HFFc6 (cell line): ENCODE results near the gene GP1BA. TPM values are rescaled to one million over a fixed set of nuclear protein-coding genes. Genes with fewer than 3 reads are reported as not detected.

Experiments used
- DNase-seq: peaks from one replicate; pipeline ENCODE4 v3.0.0-alpha.2; 2018
- H3K27ac Mint-ChIP-seq: 2 replicates; pipeline ENCODE4 v1.8.0; 2020; ENCODE audit warnings: mild to moderate bottlenecking, mixed read lengths
- H3K27me3 Mint-ChIP-seq: 2 replicates; pipeline ENCODE4 v1.8.0; 2021; ENCODE audit warnings: mild to moderate bottlenecking, moderate library complexity, mixed read lengths; ENCODE audit not compliant: insufficient read depth
- H3K36me3 Mint-ChIP-seq: 2 replicates; pipeline ENCODE4 v1.8.0; 2021; ENCODE audit warnings: low read depth, mixed read lengths
- H3K4me1 Mint-ChIP-seq: 2 replicates; pipeline ENCODE4 v1.8.0; 2020; ENCODE audit warnings: low read depth, mixed read lengths
- H3K4me3 Mint-ChIP-seq: 2 replicates; pipeline ENCODE4 v1.8.0; 2020; ENCODE audit warnings: mild to moderate bottlenecking, moderate library complexity, mixed read lengths
- H3K9me3 Mint-ChIP-seq: 2 replicates; pipeline ENCODE4 v1.8.0; 2020; ENCODE audit warnings: mild to moderate bottlenecking, mixed read lengths
- total RNA-seq, 6 experiments: library from RNA; stranded (reverse); fragmentation: NEBNext Ultra II Directional; extraction: Animal tissue kit (Norgen Biotek cat#: 25700); gene quantifications; 2 replicates in 1 of 6; 3 replicates in 5 of 6; pipeline ENCODE4 v1.2.3, GENCODE V29; 2021
- TF ChIP-seq, protein P1 (sequence below): fragments of 200-600 bp; sonication (generic); IDR thresholded peaks from 2 replicates; pipeline ENCODE4 v1.5.0; 2021; ENCODE audit warnings: antibody characterized with exemption, mild to moderate bottlenecking

The GP1BA gene
- total RNA-seq, 6 experiments from 2014 or later: not detected

DNA sequence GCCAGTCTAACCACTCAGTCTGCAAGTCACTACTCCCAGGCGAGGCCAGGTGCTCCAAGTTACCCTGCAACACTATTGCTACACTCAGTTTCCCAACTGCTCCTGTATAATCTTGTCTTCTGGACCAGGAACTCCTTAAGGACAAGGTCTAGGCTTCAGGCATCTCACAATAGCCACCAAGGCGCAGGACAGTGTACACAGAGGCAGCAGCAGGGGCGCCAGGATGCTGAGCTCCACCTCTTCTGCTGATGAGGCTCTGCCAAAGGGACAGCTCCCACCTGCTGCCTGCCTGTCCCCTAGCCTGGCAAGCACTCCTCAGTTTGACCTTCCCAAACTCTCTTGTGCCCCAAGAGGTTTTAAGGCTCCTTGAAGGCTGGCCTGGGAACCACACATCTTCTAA, 4.4 kb downstream of the GP1BA start:
- no peak for DNase-seq
- H3K36me3 Mint-ChIP-seq: peaks cover 21% of the 10 kb centered on the region
- TF ChIP-seq, protein P1, sequence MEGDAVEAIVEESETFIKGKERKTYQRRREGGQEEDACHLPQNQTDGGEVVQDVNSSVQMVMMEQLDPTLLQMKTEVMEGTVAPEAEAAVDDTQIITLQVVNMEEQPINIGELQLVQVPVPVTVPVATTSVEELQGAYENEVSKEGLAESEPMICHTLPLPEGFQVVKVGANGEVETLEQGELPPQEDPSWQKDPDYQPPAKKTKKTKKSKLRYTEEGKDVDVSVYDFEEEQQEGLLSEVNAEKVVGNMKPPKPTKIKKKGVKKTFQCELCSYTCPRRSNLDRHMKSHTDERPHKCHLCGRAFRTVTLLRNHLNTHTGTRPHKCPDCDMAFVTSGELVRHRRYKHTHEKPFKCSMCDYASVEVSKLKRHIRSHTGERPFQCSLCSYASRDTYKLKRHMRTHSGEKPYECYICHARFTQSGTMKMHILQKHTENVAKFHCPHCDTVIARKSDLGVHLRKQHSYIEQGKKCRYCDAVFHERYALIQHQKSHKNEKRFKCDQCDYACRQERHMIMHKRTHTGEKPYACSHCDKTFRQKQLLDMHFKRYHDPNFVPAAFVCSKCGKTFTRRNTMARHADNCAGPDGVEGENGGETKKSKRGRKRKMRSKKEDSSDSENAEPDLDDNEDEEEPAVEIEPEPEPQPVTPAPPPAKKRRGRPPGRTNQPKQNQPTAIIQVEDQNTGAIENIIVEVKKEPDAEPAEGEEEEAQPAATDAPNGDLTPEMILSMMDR: no peak
- H3K27ac Mint-ChIP-seq: no peak overlapping the region
- no peaks in the 10 kb centered on the region for H3K9me3 Mint-ChIP-seq
- no peak overlapping the region for H3K4me3 Mint-ChIP-seq
- H3K27me3 Mint-ChIP-seq: peaks cover 8% of the 10 kb centered on the region
- peaks cover 30% of the 10 kb centered on the region for H3K4me1 Mint-ChIP-seq

DNA sequence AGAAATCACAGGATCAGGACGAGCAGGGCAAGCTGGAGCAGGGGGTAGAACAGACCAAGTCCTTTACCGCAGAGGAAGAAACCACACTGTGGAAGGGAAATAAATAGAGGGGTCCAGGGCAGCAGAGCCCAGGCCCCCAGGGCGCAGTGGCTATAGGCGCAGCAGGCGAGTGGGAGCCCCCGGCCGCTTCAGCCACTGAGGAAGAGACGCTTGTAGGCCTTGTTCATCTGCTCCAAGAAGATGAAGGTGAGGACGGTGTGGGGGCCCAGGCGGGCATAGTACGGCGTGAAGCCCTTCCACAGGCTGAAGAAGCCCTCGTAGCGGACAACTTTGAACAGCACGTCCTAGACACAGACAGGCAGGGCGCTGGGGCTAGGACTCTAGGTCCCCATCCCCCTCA, 5.5 kb downstream of the GP1BA start:
- Mint-ChIP-seq H3K4me3 (no peak overlapping the region), H3K27me3 (peaks cover 8% of the 10 kb centered on the region), H3K4me1 (peaks cover 41% of the 10 kb centered on the region), H3K9me3 (no peaks in the 10 kb centered on the region), H3K36me3 (peaks cover 27% of the 10 kb centered on the region), H3K27ac (no peak overlapping the region)
- DNase-seq: no peak
- TF ChIP-seq, protein P1: no peak

DNA sequence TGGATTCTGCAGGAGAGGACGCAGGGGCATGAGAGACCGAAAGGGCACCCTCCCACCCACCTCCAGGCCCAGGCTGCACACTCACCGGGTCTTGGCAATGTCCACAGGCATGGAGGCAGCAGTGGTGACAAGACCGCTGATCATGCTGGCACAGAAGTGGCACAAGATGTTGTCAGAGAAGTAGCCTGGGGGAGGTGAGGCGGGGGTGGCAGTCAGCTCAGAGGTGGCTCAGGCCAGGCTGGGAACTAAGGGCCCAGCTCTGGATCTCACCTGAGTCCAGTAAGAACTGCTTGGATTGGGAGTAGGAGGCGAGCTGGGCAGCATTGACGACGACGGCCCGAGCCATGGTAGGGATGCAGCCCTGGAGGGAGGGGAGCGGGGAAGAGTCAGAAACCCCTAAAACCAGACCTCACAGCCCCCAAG, 6.0 kb downstream of the GP1BA start:
- TF ChIP-seq, protein P1: no peak
- Mint-ChIP-seq H3K36me3 (peaks cover 31% of the 10 kb centered on the region), H3K4me3 (peak overlapping the region; percentile 95), H3K27me3 (peaks cover 8% of the 10 kb centered on the region), H3K9me3 (no peaks in the 10 kb centered on the region), H3K4me1 (peaks cover 46% of the 10 kb centered on the region), H3K27ac (no peak overlapping the region)
- no peak for DNase-seq

DNA sequence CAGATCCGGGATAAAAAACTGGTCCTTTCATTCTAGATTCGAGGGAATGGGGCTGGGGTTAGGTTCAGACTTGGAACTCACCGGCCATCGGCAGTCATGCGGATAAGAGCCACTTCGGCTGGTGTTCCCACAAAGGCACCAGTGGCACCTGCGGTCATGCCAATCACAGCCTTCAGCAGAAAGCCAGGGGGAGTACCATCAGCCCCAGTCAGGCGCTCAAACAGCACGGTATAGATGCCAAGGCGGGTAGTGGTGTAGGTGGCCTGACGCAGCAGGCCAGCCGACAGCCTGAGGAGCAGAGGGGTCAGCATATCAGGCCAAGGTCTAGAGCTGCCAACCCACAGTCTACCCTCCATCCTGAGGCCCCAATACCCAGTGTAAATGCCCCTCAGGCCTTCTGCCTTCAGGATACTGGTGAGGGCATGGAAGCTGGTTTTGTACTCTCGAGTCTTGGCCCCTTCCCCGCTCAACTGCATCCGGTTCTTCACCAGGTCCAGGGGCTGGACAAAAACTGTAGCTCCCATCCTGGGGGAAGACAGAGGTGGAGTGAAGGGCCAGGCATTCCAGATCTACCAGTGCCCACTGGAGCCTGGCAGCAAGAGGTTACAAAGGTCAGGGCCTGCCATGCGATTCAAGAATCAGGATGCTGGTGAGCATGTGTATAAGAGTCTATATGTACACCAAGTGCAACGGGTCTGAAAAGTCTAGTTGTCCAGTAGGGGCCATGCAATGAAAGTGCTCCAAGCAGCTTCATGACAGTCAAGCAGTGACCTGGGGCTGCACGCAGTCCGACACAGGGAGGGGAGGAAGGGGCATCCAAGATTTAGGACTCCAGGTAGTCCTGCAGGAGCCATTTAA, 6.8 kb downstream of the GP1BA start:
- TF ChIP-seq, protein P1: no peak
- peak overlapping the region; percentile 100 for H3K27ac Mint-ChIP-seq
- no peak for DNase-seq
- H3K9me3 Mint-ChIP-seq: no peaks in the 10 kb centered on the region
- H3K4me3 Mint-ChIP-seq: peak overlapping the region; percentile 95
- H3K4me1 Mint-ChIP-seq: peaks cover 51% of the 10 kb centered on the region
- H3K36me3 Mint-ChIP-seq: peaks cover 37% of the 10 kb centered on the region
- peaks cover 8% of the 10 kb centered on the region for H3K27me3 Mint-ChIP-seq

DNA sequence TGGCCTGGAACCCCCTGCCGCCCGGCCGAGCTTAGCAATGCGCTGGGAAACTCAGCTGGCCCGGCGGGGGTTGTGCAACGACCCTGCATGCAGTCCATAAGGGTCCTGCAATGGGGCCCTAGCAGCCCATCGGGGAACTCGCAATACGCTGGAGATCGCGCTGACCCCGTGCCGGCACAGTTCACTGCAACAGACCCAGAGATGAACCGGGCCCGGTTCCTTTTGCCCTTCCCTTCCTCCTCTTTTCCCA, 7.4 kb downstream of the GP1BA start:
- H3K36me3 Mint-ChIP-seq: peaks cover 43% of the 10 kb centered on the region
- H3K27ac Mint-ChIP-seq: peak overlapping the region; percentile 100
- TF ChIP-seq, protein P1: no peak; the same call in 1 of the 2 replicates
- peaks cover 6% of the 10 kb centered on the region for H3K27me3 Mint-ChIP-seq
- H3K4me3 Mint-ChIP-seq: peak overlapping the region; percentile 95
- no peaks in the 10 kb centered on the region for H3K9me3 Mint-ChIP-seq
- peaks cover 51% of the 10 kb centered on the region for H3K4me1 Mint-ChIP-seq
- no peak for DNase-seq
